SK-N-SH (cell line): ENCODE measurements around the gene S100A16. TPM values are rescaled to one million over a fixed set of nuclear protein-coding genes. Genes with fewer than 3 reads are reported as not detected.

Experiments
- CTCF ChIA-PET: fragments of 300-600, 350-600 bp; formaldehyde crosslinking; extraction: SDS; loops from one replicate; lab custom pipeline; 2021; lab: Yijun Ruan, JAX
- POLR2A ChIA-PET: fragments of 350-600 bp; sonication (Branson Sonifier 250); formaldehyde crosslinking; extraction: SDS; loops from one replicate; lab custom pipeline; 2020; ENCODE audit warnings: antibody characterized with exemption, inconsistent platforms; lab: Yijun Ruan, JAX
- DNase-seq: peaks from one replicate; pipeline ENCODE4 v3.0.0; 2012
- H2AFZ ChIP-seq: fragments of 200-600 bp; sonication (generic); 2 replicates; pipeline ENCODE4 v1.8.1; 2016; ENCODE audit warnings: antibody characterized with exemption, mild to moderate bottlenecking, low read depth
- H3F3A ChIP-seq: fragments of 200-600 bp; sonication (generic); replicated peaks from 2 replicates; pipeline ENCODE3; 2016; ENCODE audit warnings: antibody characterized with exemption, mild to moderate bottlenecking; ENCODE audit not compliant: insufficient read depth
- H3K27ac ChIP-seq, 2 experiments: fragments of 200-500 bp in 1 of 2; fragments of 200-600 bp in 1 of 2; sonication (Bioruptor generic) in 1 of 2; sonication (generic), shearing (Covaris generic) in 1 of 2; 2 replicates each; pipeline versions ENCODE4 v1.5.1 to v1.6.1; 2014 to 2016; ENCODE audit warnings: low read depth in 2 of 2, inconsistent platforms in 1 of 2, low read length in 1 of 2, mild to moderate bottlenecking in 1 of 2, mixed read lengths in 1 of 2
- H3K27me3 ChIP-seq: fragments of 200-600 bp; sonication (generic), shearing (Covaris generic); 2 replicates; pipeline ENCODE4 v1.6.1; 2016; ENCODE audit warnings: mixed run types; ENCODE audit not compliant: insufficient read depth
- H3K36me3 ChIP-seq, 2 experiments: fragments of 200-500 bp in 1 of 2; fragments of 200-600 bp in 1 of 2; sonication (Bioruptor generic) in 1 of 2; sonication (generic) in 1 of 2; replicated peaks in 1 of 2; 2 replicates each; pipeline versions ENCODE3 to v1.5.1; 2014 to 2016; ENCODE audit warnings: low read length in 1 of 2, mild to moderate bottlenecking in 1 of 2; ENCODE audit not compliant: insufficient read depth in 2 of 2, control insufficient read depth in 1 of 2
- H3K4me1 ChIP-seq, 2 experiments: fragments of 200-500 bp in 1 of 2; fragments of 200-600 bp in 1 of 2; sonication (Bioruptor generic) in 1 of 2; sonication (generic), shearing (Covaris generic) in 1 of 2; 2 replicates each; pipeline versions ENCODE4 v1.5.1 to v1.6.1; 2014 to 2016; ENCODE audit warnings: low read depth in 1 of 2, low read length in 1 of 2, mixed run types in 1 of 2; ENCODE audit not compliant: insufficient read depth in 2 of 2, control insufficient read depth in 1 of 2
- H3K4me2 ChIP-seq: fragments of 200-600 bp; sonication (generic), shearing (Covaris generic); 2 replicates; pipeline ENCODE4 v1.6.1; 2017; ENCODE audit warnings: mixed run types
- H3K4me3 ChIP-seq, 2 experiments: fragments of 200-500 bp in 1 of 2; fragments of 200-600 bp in 1 of 2; sonication (Bioruptor generic) in 1 of 2; sonication (generic), shearing (Covaris generic) in 1 of 2; 2 replicates each; pipeline versions ENCODE4 v1.5.1 to v1.8.1; 2014 to 2016; ENCODE audit warnings: low read depth in 2 of 2, inconsistent platforms in 1 of 2, low read length in 1 of 2, mild to moderate bottlenecking in 1 of 2, mixed read lengths in 1 of 2, moderate library complexity in 1 of 2
- H3K79me2 ChIP-seq: fragments of 200-600 bp; sonication (generic); 2 replicates; pipeline ENCODE4 v1.8.1; 2017; ENCODE audit warnings: mild to moderate bottlenecking; ENCODE audit not compliant: insufficient read depth
- H3K9ac ChIP-seq: fragments of 200-600 bp; sonication (generic); 2 replicates; pipeline ENCODE4 v1.6.1; 2017; ENCODE audit warnings: mixed run types
- H3K9me2 ChIP-seq: fragments of 200-600 bp; sonication (generic); 2 replicates; pipeline ENCODE4 v1.6.1; 2017; ENCODE audit warnings: mixed run types
- H3K9me3 ChIP-seq: fragments of 200-600 bp; sonication (generic); 2 replicates; pipeline ENCODE4 v1.6.1; 2017; ENCODE audit warnings: mixed run types, mild to moderate bottlenecking, moderate library complexity
- H4K20me1 ChIP-seq: fragments of 200-600 bp; sonication (generic); 2 replicates; pipeline ENCODE4 v1.6.1; 2017; ENCODE audit warnings: mild to moderate bottlenecking, mixed run types; ENCODE audit not compliant: insufficient read depth
- CHD2 ChIP-seq: fragments of 150-350 bp; IDR thresholded peaks from 2 replicates; pipeline ENCODE4 v1.6.1; 2018; ENCODE audit warnings: low read length; ENCODE audit not compliant: partially characterized antibody
- ELF1 ChIP-seq: IDR thresholded peaks from 2 replicates; pipeline ENCODE4 v1.4.0; 2012
- FOSL2 ChIP-seq: IDR thresholded peaks from 2 replicates; pipeline ENCODE4 v1.4.0; 2012; ENCODE audit warnings: low read depth, mild to moderate bottlenecking, moderate library complexity, borderline replicate concordance
- FOXJ3 ChIP-seq: sonication (generic); formaldehyde crosslinking; IDR thresholded peaks from 2 replicates; pipeline ENCODE4 v1.5.1; 2020; ENCODE audit warnings: mild to moderate bottlenecking, missing genetic modification reagents
- FOXM1 ChIP-seq: IDR thresholded peaks from 2 replicates; pipeline ENCODE4 v1.4.0; 2012; ENCODE audit warnings: low read depth, mild to moderate bottlenecking
- GATA2 ChIP-seq: sonication (generic); formaldehyde crosslinking; IDR thresholded peaks from 2 replicates; pipeline ENCODE4 v1.5.0; 2020; ENCODE audit warnings: mild to moderate bottlenecking, missing genetic modification reagents
- NFIC ChIP-seq: IDR thresholded peaks from 2 replicates; pipeline ENCODE4 v1.4.0; 2012; ENCODE audit warnings: borderline replicate concordance
- NRF1 ChIP-seq: IDR thresholded peaks from 2 replicates; pipeline ENCODE4 v1.6.1; 2012; ENCODE audit warnings: low read depth, mild to moderate bottlenecking, low read length
- PBX3 ChIP-seq: IDR thresholded peaks from 2 replicates; pipeline ENCODE4; 2012
- RAD21 ChIP-seq: IDR thresholded peaks from 2 replicates; pipeline ENCODE4 v1.6.1; 2012; ENCODE audit warnings: mild to moderate bottlenecking, low read length
- SMC3 ChIP-seq: IDR thresholded peaks from 2 replicates; pipeline ENCODE4 v1.6.1; 2012; ENCODE audit warnings: low read depth, low read length, improper control_type of control experiment
- ZBTB33 ChIP-seq: IDR thresholded peaks from 2 replicates; pipeline ENCODE4 v1.4.0; 2012; ENCODE audit warnings: low read depth, borderline replicate concordance
- WGBS: methylation state at CpG from one replicate; pipeline ENCODE4 v1.1.6; 2017; ENCODE audit warnings: low lambda C conversion rate; 5-methylcytosine and 5-hydroxymethylcytosine counted together
- polyA plus RNA-seq, 3 experiments: library from polyadenylated mRNA; depleted of rRNA; stranded (reverse); fragments of >200 nt; gene quantifications; 2 replicates each; pipeline ENCODE4 v1.2.3, GENCODE V29; 2012

S100A16 gene
- polyA plus RNA-seq, 1 of the 3 experiments (the other 2 are of a cell fraction): 512 TPM

- TF ChIP-seq FOXJ3 (CRISPR knock-in tag): 0 out of 2 replicates have a peak, but pooled peaks have one; percentile 31
- no peak for TF ChIP-seq NRF1
- no peak for TF ChIP-seq PBX3
- TF ChIP-seq ZBTB33: no peak
- TF ChIP-seq FOSL2: no peak
- TF ChIP-seq GATA2: no peak
- no peak for TF ChIP-seq NFIC
- TF ChIP-seq CHD2: no peak
- no peak for TF ChIP-seq FOXM1
- TF ChIP-seq RAD21: no peak
- TF ChIP-seq, all 33 proteins: peak for 11
Observed at GRCh38 chr1:153658400-153659174, 45.6 kb upstream of the S100A16 start, which contains the start of gene SNAPIN (continued).

- ChIA-PET POLR2A (interaction anchor here (1.6 kb wide), 1 partner anchor 8 kb away, joined by 5 read pairs; no protein-coding TSS in a partner anchor), CTCF (interaction anchor here (1.0 kb wide), 1 partner anchor 15 kb away, joined by 4 read pairs; no protein-coding TSS in a partner anchor)
- no peaks in the 10 kb centered on the region for H3K36me3 ChIP-seq
- peaks cover 0 to 5% of the 10 kb centered on the region in 2 experiments; a peak in 1 of 4 replicates for H3K4me1 ChIP-seq
- no peaks in the 10 kb centered on the region for H3K9me3 ChIP-seq
- no peak overlapping the region for H3K9ac ChIP-seq
- no peaks in the 10 kb centered on the region for H3F3A ChIP-seq
- no peak overlapping the region for H3K4me3 ChIP-seq
- H3K27ac ChIP-seq: no peak overlapping the region
- WGBS: 93% methylated on average over 3 of the region's 3 CpGs
- peaks cover 18% of the 10 kb centered on the region for H3K79me2 ChIP-seq
- no peaks in the 10 kb centered on the region for H4K20me1 ChIP-seq
- H3K27me3 ChIP-seq: no peaks in the 10 kb centered on the region
- no peak overlapping the region for H3K4me2 ChIP-seq
- H2AFZ ChIP-seq: no peak overlapping the region
- no peaks in the 10 kb centered on the region for H3K9me2 ChIP-seq
- no peak for DNase-seq
- TF ChIP-seq ELF1: no peak
- no peak for TF ChIP-seq CHD2
- TF ChIP-seq SMC3: no peak
Observed at GRCh38 chr1:153655333-153655732, 42.4 kb upstream of the S100A16 start.
